GM13976 (cell line): Measurements from ENCODE around the gene STXBP1.

Experiments used
- DNase-seq: peaks from one replicate; pipeline ENCODE4 v3.0.0; 2012; ENCODE audit warnings: low spot score
- CTCF ChIP-seq: IDR thresholded peaks from 2 replicates; pipeline ENCODE4 v1.5.1; 2012; ENCODE audit warnings: borderline replicate concordance, mild to moderate bottlenecking; ENCODE audit not compliant: insufficient read depth; ENCODE audit errors: extremely low read depth, missing control alignments, control extremely low read depth
- in situ Hi-C: fragments of 300-500 bp; cut with MboI; formaldehyde crosslinking; loops from one replicate; pipeline ENCODE4 v1.12.0; 2022; ENCODE audit warnings: low sequenced_read_pairs, mixed read lengths, inconsistent platforms; ENCODE audit not compliant: unreplicated experiment

The STXBP1 gene

GRCh38 chr9:127735530-127736185 lies 123.6 kb downstream of the STXBP1 start:
- DNase-seq: no peak
- in situ Hi-C loops: no loop called here
- no peak for TF ChIP-seq CTCF

GRCh38 chr9:127738666-127739065 lies 126.6 kb downstream of the STXBP1 start:
- DNase-seq: no peak
- no peak for TF ChIP-seq CTCF
- in situ Hi-C loops: no loop called here

- TF ChIP-seq CTCF: no peak
- in situ Hi-C loops: no loop called here
- no peak for DNase-seq
Measured at GRCh38 chr9:127739614-127740330, 127.7 kb downstream of the STXBP1 start.

- in situ Hi-C loops: no loop called here
- no peak for TF ChIP-seq CTCF
- no peak for DNase-seq
Measured at GRCh38 chr9:127741831-127742434, 129.9 kb downstream of the STXBP1 start.
